HL-60 (cell line): ENCODE data around the gene PXMP4.

Experiments used
- DNase-seq, 2 experiments: peaks; one replicate each; pipeline ENCODE4 v3.0.0-alpha.2; 2010 to 2020; ENCODE audit warnings: low read depth in 1 of 2, low spot score in 1 of 2
- H3K27ac ChIP-seq: fragments of 250-450 bp; sonication (Bioruptor Pico); replicated peaks from 2 replicates; pipeline ENCODE4 v1.5.1; 2020; ENCODE audit warnings: mild to moderate bottlenecking, moderate library complexity
- H3K27me3 ChIP-seq: fragments of 250-450 bp; sonication (Bioruptor Pico); 2 replicates; pipeline ENCODE4 v1.5.1; 2021; ENCODE audit warnings: mild to moderate bottlenecking, moderate library complexity; ENCODE audit not compliant: insufficient read depth, poor library complexity, severe bottlenecking
- H3K4me3 ChIP-seq: replicated peaks from 2 replicates; pipeline ENCODE4 v1.5.1; 2011; ENCODE audit warnings: mild to moderate bottlenecking, control low read depth, low read length; ENCODE audit not compliant: insufficient read depth
- CTCF ChIP-seq: IDR thresholded peaks from one replicate; pipeline ENCODE4 v1.5.1; 2011; ENCODE audit warnings: low read length, control low read depth, inconsistent platforms; ENCODE audit not compliant: insufficient read depth
- GABPA ChIP-seq: IDR thresholded peaks from 2 replicates; pipeline ENCODE4 v1.6.1; 2012; ENCODE audit warnings: low read depth
- POLR2AphosphoS5 ChIP-seq: IDR thresholded peaks from 2 replicates; pipeline ENCODE4 v1.6.1; 2012; ENCODE audit warnings: low read depth
- REST ChIP-seq: IDR thresholded peaks from 2 replicates; pipeline ENCODE4 v1.6.1; 2012; ENCODE audit warnings: low read depth; ENCODE audit not compliant: insufficient replicate concordance
- SPI1 ChIP-seq: IDR thresholded peaks from 2 replicates; pipeline ENCODE4 v1.6.1; 2012; ENCODE audit warnings: low read depth, mild to moderate bottlenecking, borderline replicate concordance

PXMP4 gene

GRCh38 chr20:33740189-33740588 lies 20.1 kb upstream of the PXMP4 start:
- Histone ChIP-seq H3K4me3 (no peak overlapping the region), H3K27ac (no peak overlapping the region), H3K27me3 (no peaks in the 10 kb centered on the region)
- no peak for TF ChIP-seq GABPA
- no peak for TF ChIP-seq SPI1
- no peak for TF ChIP-seq REST
- TF ChIP-seq CTCF = no peak
- TF ChIP-seq POLR2AphosphoS5 = no peak
- no peak for DNase-seq

GRCh38 chr20:33739493-33739892 lies 19.4 kb upstream of the PXMP4 start:
- no peak overlapping the region for H3K4me3 ChIP-seq
- H3K27ac ChIP-seq = no peak overlapping the region
- DNase-seq = no peak
- H3K27me3 ChIP-seq = no peaks in the 10 kb centered on the region
- TF ChIP-seq POLR2AphosphoS5 = no peak
- no peak for TF ChIP-seq SPI1
- no peak for TF ChIP-seq CTCF

- DNase-seq = no peak
- no peaks in the 10 kb centered on the region for H3K27me3 ChIP-seq
- H3K27ac ChIP-seq = no peak overlapping the region
- no peak overlapping the region for H3K4me3 ChIP-seq
- TF ChIP-seq SPI1 (no peak), POLR2AphosphoS5 (no peak), REST (no peak), GABPA (no peak), CTCF (no peak)
Measured at GRCh38 chr20:33736962-33737361, 16.9 kb upstream of the PXMP4 start.
